Measurements from ENCODE around the gene PEX10.

The PEX10 gene

GRCh38 chr1:2384941-2385481 lies 27.4 kb downstream of the PEX10 start:
- no peaks in the 10 kb centered on the region for H3F3A ChIP-seq (ENCODE audit: low read depth)
- no peak overlapping the region for H3K9ac ChIP-seq (ENCODE audit: low read depth, low read length, poor library complexity, severe bottlenecking)
- no peaks in the 10 kb centered on the region for H3K27me3 ChIP-seq (ENCODE audit: insufficient read depth, low read length, poor library complexity, severe bottlenecking)
- H4K20me1 ChIP-seq (ENCODE audit: insufficient read depth, low read length, poor library complexity, severe bottlenecking): no peaks in the 10 kb centered on the region
- no peaks in the 10 kb centered on the region for H3K9me2 ChIP-seq (replicated peaks; ENCODE audit: low read depth, low read length)
- no peak overlapping the region for H2AFZ ChIP-seq (ENCODE audit: low read length)
- 0 out of 2 replicates have a peak, but pooled peaks cover under 1% of the 10 kb centered on the region for H3K79me2 ChIP-seq (ENCODE audit: insufficient read depth, low read length)
- no peaks in the 10 kb centered on the region for H3K9me3 ChIP-seq (ENCODE audit: insufficient read depth, low read depth, low read length)
- H3K4me2 ChIP-seq (ENCODE audit: low read depth, low read length, poor library complexity, severe bottlenecking): no peak overlapping the region
- no peaks in the 10 kb centered on the region for H3K36me3 ChIP-seq (ENCODE audit: insufficient read depth, low read length)
- no peak overlapping the region for H3K4me3 ChIP-seq (ENCODE audit: low read length, poor library complexity, severe bottlenecking)
- no peak for TF ChIP-seq CTCF (conservative IDR thresholded peaks at IDR 0.05; ENCODE audit: low read length)
- no peak for TF ChIP-seq EZH2phosphoT487 (IDR thresholded peaks at IDR 0.05; ENCODE audit: borderline replicate concordance)
- H3K4me1 ChIP-seq (ENCODE audit: insufficient read depth, low read length, poor library complexity, severe bottlenecking): peaks cover 1% of the 10 kb centered on the region

- no peak overlapping the region for H3K4me3 ChIP-seq (ENCODE audit: low read length, poor library complexity, severe bottlenecking)
- no peaks in the 10 kb centered on the region for H4K20me1 ChIP-seq (ENCODE audit: insufficient read depth, low read length, poor library complexity, severe bottlenecking)
Measured at GRCh38 chr1:2384130-2384860, 28.1 kb downstream of the PEX10 start.

GRCh38 chr1:2383576-2383975 lies 28.8 kb downstream of the PEX10 start:
- H3K79me2 ChIP-seq (ENCODE audit: insufficient read depth, low read length): no peaks in the 10 kb centered on the region
- H3K36me3 ChIP-seq (ENCODE audit: insufficient read depth, low read length): no peaks in the 10 kb centered on the region
- no peak overlapping the region for H3K4me2 ChIP-seq (ENCODE audit: low read depth, low read length, poor library complexity, severe bottlenecking)
- no peaks in the 10 kb centered on the region for H3F3A ChIP-seq (ENCODE audit: low read depth)
- H3K4me3 ChIP-seq (ENCODE audit: low read length, poor library complexity, severe bottlenecking): no peak overlapping the region
- no peaks in the 10 kb centered on the region for H3K9me2 ChIP-seq (replicated peaks; ENCODE audit: low read depth, low read length)
- H4K20me1 ChIP-seq (ENCODE audit: insufficient read depth, low read length, poor library complexity, severe bottlenecking): no peaks in the 10 kb centered on the region
- H3K27me3 ChIP-seq (ENCODE audit: insufficient read depth, low read length, poor library complexity, severe bottlenecking): no peaks in the 10 kb centered on the region
- no peaks in the 10 kb centered on the region for H3K9me3 ChIP-seq (ENCODE audit: insufficient read depth, low read depth, low read length)
- no peaks in the 10 kb centered on the region for H3K4me1 ChIP-seq (ENCODE audit: insufficient read depth, low read length, poor library complexity, severe bottlenecking)
- no peak overlapping the region for H2AFZ ChIP-seq (ENCODE audit: low read length)
- H3K9ac ChIP-seq (ENCODE audit: low read depth, low read length, poor library complexity, severe bottlenecking): no peak overlapping the region
- no peak for TF ChIP-seq CTCF (conservative IDR thresholded peaks at IDR 0.05; ENCODE audit: low read length)
- no peak for TF ChIP-seq EZH2phosphoT487 (IDR thresholded peaks at IDR 0.05; ENCODE audit: borderline replicate concordance)

More at GRCh38 chr1:2384130-2384860, 28.1 kb downstream of the PEX10 start:
- H2AFZ ChIP-seq (ENCODE audit: low read length): no peak overlapping the region
- no peaks in the 10 kb centered on the region for H3K4me1 ChIP-seq (ENCODE audit: insufficient read depth, low read length, poor library complexity, severe bottlenecking)
- TF ChIP-seq CTCF (conservative IDR thresholded peaks at IDR 0.05; ENCODE audit: low read length): no peak
- no peak for TF ChIP-seq EZH2phosphoT487 (IDR thresholded peaks at IDR 0.05; ENCODE audit: borderline replicate concordance)
- H3K9ac ChIP-seq (ENCODE audit: low read depth, low read length, poor library complexity, severe bottlenecking): no peak overlapping the region
- H3K36me3 ChIP-seq (ENCODE audit: insufficient read depth, low read length): no peaks in the 10 kb centered on the region
- no peaks in the 10 kb centered on the region for H3F3A ChIP-seq (ENCODE audit: low read depth)
- H3K9me2 ChIP-seq (replicated peaks; ENCODE audit: low read depth, low read length): no peaks in the 10 kb centered on the region
- H3K27me3 ChIP-seq (ENCODE audit: insufficient read depth, low read length, poor library complexity, severe bottlenecking): no peaks in the 10 kb centered on the region
- H3K9me3 ChIP-seq (ENCODE audit: insufficient read depth, low read depth, low read length): no peaks in the 10 kb centered on the region
- H3K4me2 ChIP-seq (ENCODE audit: low read depth, low read length, poor library complexity, severe bottlenecking): no peak overlapping the region
- H3K79me2 ChIP-seq (ENCODE audit: insufficient read depth, low read length): no peaks in the 10 kb centered on the region

Measured in Loucy (cell line).